Measurements from ENCODE around the gene KIAA1755. TPM values are rescaled to one million over a fixed set of nuclear protein-coding genes. Genes with fewer than 3 reads are reported as not detected.

The KIAA1755 gene
- total RNA-seq, 1 donor from 2014 or later, result 1.1 TPM

DNA sequence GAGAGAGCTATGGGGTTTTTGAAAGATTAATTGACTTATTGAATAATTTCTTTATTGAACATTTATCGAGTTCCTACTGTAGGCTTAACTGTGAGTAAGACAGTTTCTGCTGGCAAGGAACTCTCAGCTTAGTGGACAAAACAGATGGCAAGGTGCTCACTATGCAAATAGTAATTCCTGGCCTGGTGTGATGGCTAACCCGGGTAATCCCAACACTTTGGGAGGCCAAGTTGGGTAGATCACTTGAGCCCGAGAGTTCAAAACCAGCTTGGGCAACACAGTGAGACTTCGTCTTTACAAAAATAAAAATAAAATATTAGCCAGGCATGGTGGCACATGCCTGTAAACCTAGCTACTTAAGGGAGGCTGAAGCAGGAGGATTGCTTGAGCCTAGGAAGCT, 82.0 kb downstream of the KIAA1755 start:
- no peak for TF ChIP-seq EZH2 (IDR thresholded peaks at IDR 0.05; ENCODE audit: insufficient read depth, low read length)
- TF ChIP-seq, protein P1, sequence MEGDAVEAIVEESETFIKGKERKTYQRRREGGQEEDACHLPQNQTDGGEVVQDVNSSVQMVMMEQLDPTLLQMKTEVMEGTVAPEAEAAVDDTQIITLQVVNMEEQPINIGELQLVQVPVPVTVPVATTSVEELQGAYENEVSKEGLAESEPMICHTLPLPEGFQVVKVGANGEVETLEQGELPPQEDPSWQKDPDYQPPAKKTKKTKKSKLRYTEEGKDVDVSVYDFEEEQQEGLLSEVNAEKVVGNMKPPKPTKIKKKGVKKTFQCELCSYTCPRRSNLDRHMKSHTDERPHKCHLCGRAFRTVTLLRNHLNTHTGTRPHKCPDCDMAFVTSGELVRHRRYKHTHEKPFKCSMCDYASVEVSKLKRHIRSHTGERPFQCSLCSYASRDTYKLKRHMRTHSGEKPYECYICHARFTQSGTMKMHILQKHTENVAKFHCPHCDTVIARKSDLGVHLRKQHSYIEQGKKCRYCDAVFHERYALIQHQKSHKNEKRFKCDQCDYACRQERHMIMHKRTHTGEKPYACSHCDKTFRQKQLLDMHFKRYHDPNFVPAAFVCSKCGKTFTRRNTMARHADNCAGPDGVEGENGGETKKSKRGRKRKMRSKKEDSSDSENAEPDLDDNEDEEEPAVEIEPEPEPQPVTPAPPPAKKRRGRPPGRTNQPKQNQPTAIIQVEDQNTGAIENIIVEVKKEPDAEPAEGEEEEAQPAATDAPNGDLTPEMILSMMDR (IDR thresholded peaks at IDR 0.05; ENCODE audit: insufficient read depth, low read depth, low read length), result no peak
- no peaks in the 10 kb centered on the region for H4K20me1 ChIP-seq (ENCODE audit: insufficient read depth, low read length)
- Mint-ChIP-seq H3K27me3 (ENCODE audit: low read depth, unreplicated experiment) (peaks cover 1% of the 10 kb centered on the region), H3K27ac (ENCODE audit: unreplicated experiment) (no peak overlapping the region), H3K4me1 (ENCODE audit: low read depth, unreplicated experiment) (peaks cover 7% of the 10 kb centered on the region), H3K4me3 (ENCODE audit: unreplicated experiment) (no peak overlapping the region), H3K9me3 (ENCODE audit: unreplicated experiment) (peaks cover 5% of the 10 kb centered on the region), H3K36me3 (ENCODE audit: low read depth, unreplicated experiment) (no peaks in the 10 kb centered on the region)
- H3K4me3 ChIP-seq (ENCODE audit: insufficient read depth, low read depth, low read length), result no peak overlapping the region
- H3K4me2 ChIP-seq (ENCODE audit: low read length), result no peak overlapping the region
- H3K79me2 ChIP-seq (ENCODE audit: insufficient read depth, low read length), result no peaks in the 10 kb centered on the region
- H3K9ac ChIP-seq (ENCODE audit: low read length), result no peak overlapping the region
- no peak overlapping the region for H3K27ac ChIP-seq (ENCODE audit: low read depth, low read length)
- no peaks in the 10 kb centered on the region for H3K9me3 ChIP-seq (ENCODE audit: insufficient read depth, low read depth, low read length)
- H3K4me1 ChIP-seq (ENCODE audit: insufficient read depth, low read length), result peaks cover 14% of the 10 kb centered on the region
- H2AFZ ChIP-seq (ENCODE audit: low read depth, low read length), result no peak overlapping the region
- DNase-seq (ENCODE audit: low read depth), result no peak
- H3K36me3 ChIP-seq (ENCODE audit: insufficient read depth, low read length), result no peaks in the 10 kb centered on the region
- no peak for FAIRE-seq
- no peaks in the 10 kb centered on the region for H3K27me3 ChIP-seq (ENCODE audit: insufficient read depth, low read length)

DNA sequence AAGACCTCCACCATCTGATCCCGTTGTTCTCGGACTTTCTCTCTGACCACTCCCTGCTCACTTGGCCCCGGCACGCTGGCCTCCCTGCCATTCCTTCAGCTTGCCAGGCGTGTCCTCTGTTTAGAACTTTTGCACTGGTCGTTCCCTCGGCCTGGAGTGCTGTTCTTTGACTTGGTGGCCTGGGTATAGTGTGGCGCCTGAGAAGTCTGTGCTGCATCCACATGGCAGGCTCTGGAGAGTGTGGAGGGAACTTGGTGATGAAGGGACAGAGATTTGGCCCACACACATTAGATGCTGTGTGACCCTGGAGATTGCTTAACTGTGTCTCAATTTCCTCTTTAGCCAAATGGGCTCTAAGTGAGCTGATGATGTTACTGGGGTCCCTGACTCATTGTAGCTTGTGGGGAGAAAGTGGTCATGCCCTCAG, 82.5 kb downstream of the KIAA1755 start:
- Mint-ChIP-seq H3K9me3 (ENCODE audit: unreplicated experiment) (peaks cover 3% of the 10 kb centered on the region), H3K27ac (ENCODE audit: unreplicated experiment) (no peak overlapping the region), H3K27me3 (ENCODE audit: low read depth, unreplicated experiment) (peaks cover 1% of the 10 kb centered on the region), H3K4me1 (ENCODE audit: low read depth, unreplicated experiment) (peaks cover 11% of the 10 kb centered on the region), H3K4me3 (ENCODE audit: unreplicated experiment) (no peak overlapping the region), H3K36me3 (ENCODE audit: low read depth, unreplicated experiment) (no peaks in the 10 kb centered on the region)
- no peaks in the 10 kb centered on the region for H3K27me3 ChIP-seq (ENCODE audit: insufficient read depth, low read length)
- peaks cover 19% of the 10 kb centered on the region for H3K4me1 ChIP-seq (ENCODE audit: insufficient read depth, low read length)
- H3K27ac ChIP-seq (ENCODE audit: low read depth, low read length), result no peak overlapping the region
- H3K36me3 ChIP-seq (ENCODE audit: insufficient read depth, low read length), result no peaks in the 10 kb centered on the region
- FAIRE-seq, result no peak
- H3K9me3 ChIP-seq (ENCODE audit: insufficient read depth, low read depth, low read length), result no peaks in the 10 kb centered on the region
- no peak overlapping the region for H3K4me3 ChIP-seq (ENCODE audit: insufficient read depth, low read depth, low read length)
- no peak overlapping the region for H3K4me2 ChIP-seq (ENCODE audit: low read length)
- no peak overlapping the region for H3K9ac ChIP-seq (ENCODE audit: low read length)
- no peaks in the 10 kb centered on the region for H3K79me2 ChIP-seq (ENCODE audit: insufficient read depth, low read length)
- TF ChIP-seq, protein P1 (IDR thresholded peaks at IDR 0.05; ENCODE audit: insufficient read depth, low read depth, low read length), result no peak
- no peak for TF ChIP-seq EZH2 (IDR thresholded peaks at IDR 0.05; ENCODE audit: insufficient read depth, low read length)
- H2AFZ ChIP-seq (ENCODE audit: low read depth, low read length), result no peak overlapping the region
- no peak for DNase-seq (ENCODE audit: low read depth)
- no peaks in the 10 kb centered on the region for H4K20me1 ChIP-seq (ENCODE audit: insufficient read depth, low read length)

DNA sequence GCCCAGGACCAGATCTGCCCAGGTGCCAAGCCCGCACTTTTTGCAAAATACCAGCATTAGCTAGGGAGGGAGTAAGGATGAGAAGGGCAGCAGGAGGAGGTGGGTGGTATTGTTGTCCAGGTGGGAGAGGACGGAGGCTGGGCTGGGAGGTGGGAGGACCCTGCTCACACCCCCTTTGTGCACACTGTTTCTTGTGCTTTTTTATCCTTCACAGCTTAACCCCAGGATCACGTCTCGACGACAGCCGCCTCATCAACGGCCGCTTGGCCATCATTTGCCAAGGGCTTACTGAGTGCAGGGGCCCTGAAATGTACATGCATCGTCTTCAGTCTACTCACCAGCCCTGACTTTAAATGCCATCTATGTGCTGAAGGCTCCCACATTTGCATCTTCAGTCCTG, 83.3 kb downstream of the KIAA1755 start:
- Histone ChIP-seq H3K4me2 (ENCODE audit: low read length) (no peak overlapping the region), H3K9me3 (ENCODE audit: insufficient read depth, low read depth, low read length) (no peaks in the 10 kb centered on the region), H3K27ac (ENCODE audit: low read depth, low read length) (no peak overlapping the region), H3K4me3 (ENCODE audit: insufficient read depth, low read depth, low read length) (no peak overlapping the region), H3K79me2 (ENCODE audit: insufficient read depth, low read length) (no peaks in the 10 kb centered on the region), H3K27me3 (ENCODE audit: insufficient read depth, low read length) (no peaks in the 10 kb centered on the region), H2AFZ (ENCODE audit: low read depth, low read length) (no peak overlapping the region), H4K20me1 (ENCODE audit: insufficient read depth, low read length) (no peaks in the 10 kb centered on the region), H3K9ac (ENCODE audit: low read length) (no peak overlapping the region), H3K36me3 (ENCODE audit: insufficient read depth, low read length) (no peaks in the 10 kb centered on the region), H3K4me1 (ENCODE audit: insufficient read depth, low read length) (peaks cover 27% of the 10 kb centered on the region)
- DNase-seq (ENCODE audit: low read depth) (no peak), FAIRE-seq (no peak)
- H3K27ac Mint-ChIP-seq (ENCODE audit: unreplicated experiment), result no peak overlapping the region
- TF ChIP-seq, protein P1 (IDR thresholded peaks at IDR 0.05; ENCODE audit: insufficient read depth, low read depth, low read length), result no peak
- TF ChIP-seq EZH2 (IDR thresholded peaks at IDR 0.05; ENCODE audit: insufficient read depth, low read length), result no peak
- peaks cover 18% of the 10 kb centered on the region for H3K4me1 Mint-ChIP-seq (ENCODE audit: low read depth, unreplicated experiment)
- no peak overlapping the region for H3K4me3 Mint-ChIP-seq (ENCODE audit: unreplicated experiment)
- H3K36me3 Mint-ChIP-seq (ENCODE audit: low read depth, unreplicated experiment), result no peaks in the 10 kb centered on the region
- peaks cover 1% of the 10 kb centered on the region for H3K27me3 Mint-ChIP-seq (ENCODE audit: low read depth, unreplicated experiment)
- no peaks in the 10 kb centered on the region for H3K9me3 Mint-ChIP-seq (ENCODE audit: unreplicated experiment)

All from astrocyte (in vitro differentiated cells and primary cell).